ENCODE measurements around the gene VAV1.
"Not testable (repeated sequence)": the region's sequence is repeated elsewhere in the genome, so short reads cannot be mapped to it uniquely, and the experiment has no call there.

Gene VAV1

DNA sequence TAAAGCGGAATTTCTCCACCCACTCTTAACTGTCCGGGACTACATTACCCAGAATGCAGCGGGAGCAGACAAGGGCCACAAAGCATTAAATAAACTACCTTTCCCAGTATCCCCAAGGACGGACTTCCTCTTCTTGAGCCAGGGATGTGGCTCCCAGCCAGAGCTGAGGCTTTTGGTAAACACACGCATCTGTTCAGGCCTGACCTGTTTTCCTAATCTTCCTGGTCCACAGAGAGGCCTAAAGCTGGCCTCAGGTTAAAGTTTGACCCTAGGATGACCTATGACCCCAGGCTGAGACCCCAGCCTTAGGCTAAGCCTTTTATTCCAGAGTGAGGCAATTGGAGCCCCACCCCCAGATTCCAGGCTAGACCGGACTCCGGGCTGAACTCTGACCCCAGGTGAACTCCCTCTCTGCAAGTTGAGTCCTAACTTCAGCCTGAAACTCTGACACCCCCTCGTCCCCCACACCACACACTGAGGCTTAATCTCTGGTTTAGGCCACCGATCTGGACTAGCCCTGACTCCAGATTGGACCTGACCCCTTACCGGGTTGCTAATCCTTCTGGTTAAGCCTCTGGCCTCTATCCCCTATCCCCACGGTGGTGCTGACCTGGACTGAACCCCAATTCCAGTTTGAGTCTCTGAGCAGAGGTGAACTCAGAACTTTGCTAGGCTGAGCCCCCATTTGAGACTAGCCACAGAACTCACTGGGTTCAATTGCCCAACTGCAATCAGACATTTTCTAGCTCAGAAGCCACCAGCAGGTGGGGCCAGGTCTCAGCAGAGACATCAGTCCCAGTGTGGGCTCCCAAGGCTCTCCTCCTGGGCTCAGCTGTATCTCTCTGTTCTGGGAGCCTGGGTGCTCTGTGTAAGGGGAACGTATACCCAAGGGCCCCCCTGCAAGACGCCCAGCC is 34.4 kb upstream of the VAV1 start:
- DNase-seq, result peak; percentile 77

- DNase-seq, result peak; percentile 77
Measured at GRCh38 chr19:6738787-6739389, 33.6 kb upstream of the VAV1 start.

- DNase-seq, result peak; percentile 66
Measured at GRCh38 chr19:6739390-6739882, 33.1 kb upstream of the VAV1 start, which contains the start of gene TRIP10. Gene TRIP10 (plus strand): TSS chr19:6739680. CDS start chr19:6739762, 82 bp downstream.

GRCh38 chr19:6739883-6740588 is 32.5 kb upstream of the VAV1 start:
- no peak for DNase-seq

GRCh38 chr19:6740589-6741343 is 31.7 kb upstream of the VAV1 start:
- DNase-seq, result no peak

DNA sequence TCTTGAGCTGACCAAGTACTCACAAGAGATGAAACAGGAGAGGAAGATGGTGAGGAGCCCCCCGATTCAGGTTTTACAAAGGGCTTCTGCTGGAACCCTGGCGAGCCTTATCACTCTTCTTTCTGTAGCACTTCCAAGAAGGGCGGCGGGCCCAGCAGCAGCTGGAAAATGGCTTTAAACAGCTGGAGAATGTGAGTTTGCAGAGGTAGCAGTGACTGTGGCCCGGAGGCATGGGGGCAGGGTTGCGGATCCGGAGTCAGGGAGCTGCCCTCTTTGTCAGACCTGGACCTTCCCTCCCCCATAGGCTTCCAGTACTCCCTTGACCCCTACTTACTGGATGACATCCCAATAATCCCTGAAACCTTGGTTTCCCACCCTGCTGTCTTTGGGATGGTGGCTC is 29.4 kb upstream of the VAV1 start:
- DNase-seq, result no peak

GRCh38 chr19:6743714-6744380 is 28.7 kb upstream of the VAV1 start:
- no peak for DNase-seq

DNA sequence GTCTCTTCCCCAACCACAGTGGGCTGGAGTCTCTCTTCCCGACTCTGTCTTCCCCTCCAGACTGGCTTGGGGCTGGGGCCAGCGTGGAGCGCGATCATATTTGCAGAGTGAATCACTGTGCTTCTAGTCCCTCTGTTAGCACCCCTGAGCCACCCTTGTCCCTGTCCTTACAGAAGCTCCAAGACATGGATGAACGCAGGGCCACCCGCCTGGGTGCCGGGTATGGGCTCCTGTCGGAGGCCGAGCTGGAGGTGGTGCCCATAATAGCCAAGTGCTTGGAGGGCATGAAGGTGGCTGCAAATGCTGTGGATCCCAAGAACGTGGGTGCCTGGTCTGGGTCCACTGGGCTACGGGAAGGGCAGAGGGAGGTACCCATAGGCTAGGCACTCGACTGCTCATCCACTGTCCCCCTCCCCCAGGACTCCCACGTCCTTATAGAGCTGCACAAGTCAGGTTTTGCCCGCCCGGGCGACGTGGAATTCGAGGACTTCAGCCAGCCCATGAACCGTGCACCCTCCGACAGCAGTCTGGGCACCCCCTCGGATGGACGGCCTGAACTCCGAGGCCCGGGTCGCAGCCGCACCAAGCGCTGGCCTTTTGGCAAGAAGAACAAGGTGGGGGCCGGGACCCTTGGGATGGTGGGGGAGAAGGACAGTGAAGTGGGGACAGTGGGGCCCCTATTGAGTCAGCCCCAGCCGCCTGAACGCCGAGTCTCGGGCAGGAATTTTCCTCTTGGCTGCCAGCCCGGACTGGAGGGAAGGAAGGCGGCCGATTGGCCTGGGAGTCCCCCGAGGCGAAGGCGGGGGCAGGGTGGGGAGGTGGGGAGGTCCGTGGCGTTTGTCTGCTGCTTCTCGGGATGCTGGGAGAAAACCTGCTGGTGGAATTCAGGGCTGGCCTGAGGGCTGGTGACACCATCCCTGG is 27.9 kb upstream of the VAV1 start:
- peak; percentile 6 for DNase-seq

- no peak for DNase-seq
Measured at GRCh38 chr19:6745965-6746364, 26.5 kb upstream of the VAV1 start.

DNA sequence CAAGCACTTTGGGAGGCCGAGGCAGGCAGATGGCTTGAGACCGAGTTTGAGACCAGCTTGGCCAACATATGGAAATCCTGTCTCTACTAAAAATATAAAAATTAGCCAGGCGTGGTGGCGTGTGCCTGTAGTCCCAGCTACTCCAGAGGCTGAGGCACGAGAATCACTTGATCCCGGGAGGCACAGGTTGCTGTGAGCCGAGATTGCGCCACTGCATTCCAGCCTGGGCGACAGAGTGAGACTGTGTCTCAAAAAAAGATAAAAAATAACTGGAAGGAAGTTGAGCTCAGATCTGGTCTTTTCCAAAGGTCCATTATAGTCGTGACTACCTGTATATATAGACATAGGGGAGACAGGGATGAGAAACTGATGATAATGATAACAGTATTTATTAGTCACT is 24.0 kb upstream of the VAV1 start:
- DNase-seq, result not testable (repeated sequence)

DNA sequence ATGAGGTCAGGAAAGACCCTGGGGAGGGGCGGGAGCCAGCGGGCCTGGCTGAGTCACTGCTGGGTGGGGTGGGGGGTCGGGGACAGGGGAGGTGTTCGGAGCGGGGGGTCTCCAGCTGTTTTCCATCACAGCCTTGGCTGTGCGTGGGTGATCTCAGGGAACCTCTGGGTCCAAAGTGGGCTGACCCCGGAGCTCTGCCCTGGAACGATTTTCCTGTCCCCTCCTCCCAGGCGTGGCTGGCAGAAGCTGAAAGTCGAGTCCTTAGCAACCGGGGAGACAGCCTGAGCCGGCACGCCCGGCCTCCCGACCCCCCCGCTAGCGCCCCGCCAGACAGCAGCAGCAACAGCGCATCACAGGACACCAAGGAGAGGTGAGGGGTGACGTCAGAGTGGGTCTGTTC is 22.4 kb upstream of the VAV1 start:
- no peak for DNase-seq

GRCh38 chr19:6751189-6751588 is 21.3 kb upstream of the VAV1 start:
- DNase-seq, result no peak

GRCh38 chr19:6752256-6753177 is 20.0 kb upstream of the VAV1 start:
- no peak for DNase-seq

DNA sequence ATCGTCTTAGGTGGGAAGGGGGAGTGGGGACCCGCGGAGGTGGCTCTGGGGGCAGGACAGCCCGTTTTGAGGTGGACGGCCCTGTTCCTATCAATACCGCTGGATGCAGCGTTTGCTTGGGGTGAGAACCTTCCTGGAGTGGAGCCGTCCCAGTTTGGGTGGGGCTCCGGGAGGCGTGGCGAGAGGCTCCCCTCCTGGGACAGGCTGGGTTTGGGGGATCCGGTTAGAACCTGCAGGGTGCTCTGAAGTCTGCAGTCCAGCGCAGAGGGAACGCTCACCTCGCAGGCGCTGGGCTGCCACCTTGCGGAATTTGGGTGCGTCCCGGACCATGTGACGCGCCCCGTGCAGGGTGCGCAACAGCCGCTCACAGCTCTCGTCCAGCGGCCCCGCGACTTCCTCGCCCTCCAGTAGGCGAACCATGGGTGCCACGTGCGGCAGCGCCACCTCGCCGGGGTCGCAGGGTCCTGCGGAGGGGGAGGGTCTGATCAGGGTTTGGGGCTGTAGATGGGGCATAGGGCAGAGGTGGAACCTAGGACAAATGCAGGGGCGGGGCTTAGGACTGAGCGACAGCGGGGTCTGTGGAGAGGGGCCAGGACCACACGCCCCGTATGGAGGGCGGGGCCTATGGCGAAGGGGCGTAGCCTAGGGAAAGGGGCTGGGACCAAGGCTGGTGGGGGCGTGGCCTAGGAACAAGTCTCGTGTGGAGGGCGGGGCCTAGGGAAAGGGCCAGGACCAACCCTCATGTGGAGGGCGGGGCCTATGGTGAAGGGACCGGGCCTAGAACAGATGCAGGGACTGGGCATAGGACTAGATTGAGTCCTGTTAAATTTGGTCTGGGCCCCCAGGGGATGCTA is 19.1 kb upstream of the VAV1 start:
- no peak for DNase-seq

DNA sequence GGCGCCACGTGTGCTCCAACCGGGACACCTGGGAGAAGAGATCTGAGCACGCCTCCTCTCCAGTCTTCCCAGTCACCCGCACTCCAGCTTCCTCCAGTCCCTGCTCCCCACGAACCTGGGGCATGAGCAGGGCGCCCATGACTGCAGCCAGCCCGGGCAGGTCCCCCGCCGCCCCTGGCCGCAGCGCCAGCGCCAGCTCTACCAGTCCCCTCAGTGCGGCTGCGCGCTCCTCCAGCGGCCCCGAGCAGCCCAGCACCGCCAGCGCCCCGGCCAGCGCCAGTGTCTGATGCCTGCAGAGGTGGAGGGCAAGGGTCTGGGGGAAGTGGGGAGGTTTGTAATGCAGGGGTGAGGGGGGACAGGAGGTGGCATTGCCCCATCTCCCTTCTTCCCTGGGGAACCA is 18.4 kb upstream of the VAV1 start:
- no peak for DNase-seq

- no peak for DNase-seq
Measured at GRCh38 chr19:6754653-6755463, 17.6 kb upstream of the VAV1 start.

DNA sequence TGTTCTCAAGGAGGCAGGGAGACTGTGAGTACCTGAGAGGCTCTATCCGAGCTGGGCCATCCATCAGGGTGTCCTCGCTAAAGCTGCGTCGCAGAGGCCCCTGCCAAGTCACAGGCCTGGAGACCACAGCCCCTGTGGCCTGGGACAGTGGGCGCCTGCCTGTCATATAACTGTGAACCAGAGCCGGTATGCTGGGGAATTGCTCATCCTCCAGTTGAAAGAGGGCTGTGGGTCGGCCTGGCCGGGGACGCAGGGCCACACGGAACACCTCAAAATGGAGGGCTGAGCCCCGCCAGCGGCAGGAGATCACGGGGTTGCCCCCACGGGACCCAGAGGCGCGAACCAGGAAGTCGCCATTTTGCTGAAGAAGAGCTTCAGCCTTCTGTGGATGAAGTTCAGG is 11.9 kb upstream of the VAV1 start:
- no peak for DNase-seq

All from NCI-H2171 (cell line).